ENCODE measurements around the gene RIOX2. TPM values are rescaled to one million over a fixed set of nuclear protein-coding genes. Genes with fewer than 3 reads are reported as not detected.

The RIOX2 gene
- total and polyA plus RNA-seq, 2 of the 13 experiments (the other 11 are each of a cell fraction or from before 2014, with no cell fraction given), result 19.9 to 43.3 TPM

DNA sequence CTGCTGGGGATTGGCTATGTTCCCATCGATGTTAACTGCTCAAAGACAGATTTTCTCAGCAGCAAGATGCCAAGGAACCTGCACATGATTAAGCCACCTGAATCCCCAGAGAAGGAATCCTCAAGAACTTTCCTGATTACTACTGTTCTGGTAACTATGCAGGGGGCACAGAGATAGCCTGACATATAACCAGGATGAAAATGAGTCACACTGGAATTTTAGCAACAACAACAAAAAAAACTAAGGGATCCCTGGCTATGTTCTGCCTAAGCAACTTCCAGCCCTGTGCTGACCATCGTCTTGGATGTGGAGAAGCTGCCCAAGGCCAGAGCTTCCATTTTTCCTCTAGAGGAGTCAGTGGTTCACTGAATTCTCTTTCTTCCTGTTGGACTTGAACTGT is 13.8 kb downstream of the RIOX2 start:
- intact Hi-C loops (cut with micrococcal nuclease; ENCODE audit: unreplicated experiment) (no loop called here), in situ Hi-C loops (cut with HindIII; ENCODE audit: extremely low pct_ligation_motif_present, low pct_unique_long_range_greater_than_20kb) (no loop called here)
- Histone ChIP-seq H3K27me3 (ENCODE audit: control insufficient read depth in 1 of 2, insufficient read depth in 2 of 2, low read length in 2 of 2) (no peaks in the 10 kb centered on the region), H3K4me3 (replicated peaks in 1 of 3; ENCODE audit: insufficient read depth in 1 of 3, low read depth in 2 of 3, low read length in 3 of 3) (no peak overlapping the region), H4K20me1 (ENCODE audit: insufficient read depth, low read length) (no peaks in the 10 kb centered on the region), H2AFZ (ENCODE audit: low read length) (no peak overlapping the region), H3K9me3 (ENCODE audit: low read length) (no peaks in the 10 kb centered on the region), H3K36me3 (replicated peaks in 1 of 2; ENCODE audit: control insufficient read depth in 1 of 2, insufficient read depth in 2 of 2, low read length in 2 of 2) (peaks cover 20 to 75% of the 10 kb centered on the region in 2 experiments), H3K27ac (ENCODE audit: extremely low read length, insufficient read depth, low read length) (no peak overlapping the region), H3K79me2 (ENCODE audit: insufficient read depth, low read length) (peaks cover 12% of the 10 kb centered on the region), H3K9ac (ENCODE audit: insufficient read depth, low read depth, low read length) (no peak overlapping the region), H3K4me1 (ENCODE audit: insufficient read depth, low read length) (peaks cover 5% of the 10 kb centered on the region; the same call in 1 of the 2 replicates), H3K4me2 (ENCODE audit: low read depth, low read length) (no peak overlapping the region)
- ChIA-PET CTCF (ENCODE audit: low intra/inter-chr PET ratio, low total read pairs) (no interaction called here), POLR2A (interaction anchor here (0.7 kb wide), 1 partner anchor 13 kb away, joined by 3 read pairs; no protein-coding TSS in a partner anchor)
- DNase-seq (ENCODE audit: low spot score) (no peak), FAIRE-seq (no peak), ATAC-seq (no peak)
- BruUV-seq (replicated peaks), result no TSS peak
- WGBS (ENCODE audit: low lambda C conversion rate), result 100% methylated on average over 2 of the region's 2 CpGs
- TF ChIP-seq ATF3 (CRISPR knock-in tag; IDR thresholded peaks at IDR 0.05), result no peak
- TF ChIP-seq, protein P1, sequence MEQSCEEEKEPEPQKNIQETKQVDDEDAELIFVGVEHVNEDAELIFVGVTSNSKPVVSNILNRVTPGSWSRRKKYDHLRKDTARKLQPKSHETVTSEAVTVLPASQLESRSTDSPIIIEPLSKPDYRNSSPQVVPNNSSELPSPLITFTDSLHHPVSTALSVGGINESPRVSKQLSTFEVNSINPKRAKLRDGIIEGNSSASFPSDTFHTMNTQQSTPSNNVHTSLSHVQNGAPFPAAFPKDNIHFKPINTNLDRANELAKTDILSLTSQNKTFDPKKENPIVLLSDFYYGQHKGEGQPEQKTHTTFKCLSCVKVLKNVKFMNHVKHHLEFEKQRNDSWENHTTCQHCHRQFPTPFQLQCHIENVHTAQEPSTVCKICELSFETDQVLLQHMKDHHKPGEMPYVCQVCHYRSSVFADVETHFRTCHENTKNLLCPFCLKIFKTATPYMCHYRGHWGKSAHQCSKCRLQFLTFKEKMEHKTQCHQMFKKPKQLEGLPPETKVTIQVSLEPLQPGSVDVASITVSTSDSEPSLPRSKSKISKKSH (CRISPR knock-in tag; IDR thresholded peaks at IDR 0.05; ENCODE audit: borderline replicate concordance), result no peak
- TF ChIP-seq ERF (CRISPR knock-in tag; IDR thresholded peaks at IDR 0.05), result no peak
- TF ChIP-seq ZSCAN25 (CRISPR knock-in tag; IDR thresholded peaks at IDR 0.05), result no peak

GRCh38 chr3:97957617-97958311 is 14.5 kb downstream of the RIOX2 start:
- BruUV-seq (replicated peaks), result no TSS peak
- peaks cover under 1% of the 10 kb centered on the region; the same call in 1 of the 2 replicates for H3K4me1 ChIP-seq (ENCODE audit: insufficient read depth, low read length)
- ATAC-seq (no peak), DNase-seq (ENCODE audit: low spot score) (no peak), FAIRE-seq (no peak)
- peaks cover 22 to 76% of the 10 kb centered on the region in 2 experiments for H3K36me3 ChIP-seq (replicated peaks in 1 of 2; ENCODE audit: control insufficient read depth in 1 of 2, insufficient read depth in 2 of 2, low read length in 2 of 2)
- ChIA-PET POLR2A (no interaction called here), CTCF (ENCODE audit: low intra/inter-chr PET ratio, low total read pairs) (no interaction called here)
- H3K4me2 ChIP-seq (ENCODE audit: low read depth, low read length), result no peak overlapping the region
- H3K27ac ChIP-seq (ENCODE audit: extremely low read length, insufficient read depth, low read length), result no peak overlapping the region
- intact Hi-C loops (cut with micrococcal nuclease; ENCODE audit: unreplicated experiment), result no loop called here
- H3K4me3 ChIP-seq (replicated peaks in 1 of 3; ENCODE audit: insufficient read depth in 1 of 3, low read depth in 2 of 3, low read length in 3 of 3), result no peak overlapping the region
- H3K9ac ChIP-seq (ENCODE audit: insufficient read depth, low read depth, low read length), result no peak overlapping the region
- H4K20me1 ChIP-seq (ENCODE audit: insufficient read depth, low read length), result no peaks in the 10 kb centered on the region
- 91% methylated on average over 8 of the region's 8 CpGs for WGBS (ENCODE audit: low lambda C conversion rate)
- in situ Hi-C loops (cut with HindIII; ENCODE audit: extremely low pct_ligation_motif_present, low pct_unique_long_range_greater_than_20kb), result no loop called here
- H3K9me3 ChIP-seq (ENCODE audit: low read length), result no peaks in the 10 kb centered on the region
- peaks cover 7% of the 10 kb centered on the region for H3K79me2 ChIP-seq (ENCODE audit: insufficient read depth, low read length)
- H3K27me3 ChIP-seq (ENCODE audit: control insufficient read depth in 1 of 2, insufficient read depth in 2 of 2, low read length in 2 of 2), result no peaks in the 10 kb centered on the region
- H2AFZ ChIP-seq (ENCODE audit: low read length), result no peak overlapping the region
- no peak for TF ChIP-seq ZNF7 (CRISPR knock-in tag; IDR thresholded peaks at IDR 0.05)
- no peak for TF ChIP-seq ZMYM4 (CRISPR knock-in tag; IDR thresholded peaks at IDR 0.05)
- no peak for TF ChIP-seq CBX5 (CRISPR knock-in tag; IDR thresholded peaks at IDR 0.05; ENCODE audit: borderline replicate concordance)
- no peak for TF ChIP-seq RXRA (CRISPR knock-in tag; IDR thresholded peaks at IDR 0.05)
- no peak for TF ChIP-seq NFAT5 (CRISPR knock-in tag; IDR thresholded peaks at IDR 0.05)
- no peak for TF ChIP-seq GTF2F1 (IDR thresholded peaks at IDR 0.05; ENCODE audit: low read length)
- TF ChIP-seq FOXM1 (CRISPR knock-in tag; IDR thresholded peaks at IDR 0.05), result no peak
- TF ChIP-seq ZNF720 (CRISPR knock-in tag; IDR thresholded peaks at IDR 0.05), result no peak

Data from HepG2 (cell line).